Measurements from ENCODE around the gene DOCK2.

DNA sequence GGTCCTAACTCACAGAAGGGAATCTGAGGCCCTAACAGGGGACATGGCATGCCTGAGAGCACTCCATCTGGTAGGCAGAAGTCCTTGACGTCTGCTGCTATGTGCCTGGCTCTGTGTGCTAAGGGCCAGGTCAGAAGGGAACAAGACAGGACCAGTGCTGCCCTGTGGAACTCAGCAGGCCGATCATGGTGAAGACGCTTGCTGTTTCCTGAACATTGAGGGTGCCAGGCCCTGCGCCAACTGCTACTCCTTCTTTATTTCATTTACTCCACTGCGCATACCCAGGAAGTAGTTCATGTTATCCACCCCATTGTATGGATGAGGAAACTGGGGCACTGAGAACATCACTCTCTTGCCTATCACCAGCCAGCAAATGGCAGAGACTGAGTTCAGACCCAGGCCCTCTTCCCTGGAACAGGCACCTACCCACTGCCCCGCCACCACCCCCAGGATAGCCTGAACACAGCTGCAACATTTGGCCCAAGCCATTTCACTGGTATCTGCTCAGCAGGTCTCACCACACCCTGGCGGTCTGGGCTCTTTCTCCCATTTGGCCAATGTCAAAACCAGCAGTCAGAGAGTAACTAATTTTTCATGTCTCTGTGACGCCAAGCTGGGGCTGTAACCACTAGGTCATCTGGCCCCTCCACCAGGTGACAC is 443.8 kb downstream of the DOCK2 start:
- TF ChIP-seq, protein P1, sequence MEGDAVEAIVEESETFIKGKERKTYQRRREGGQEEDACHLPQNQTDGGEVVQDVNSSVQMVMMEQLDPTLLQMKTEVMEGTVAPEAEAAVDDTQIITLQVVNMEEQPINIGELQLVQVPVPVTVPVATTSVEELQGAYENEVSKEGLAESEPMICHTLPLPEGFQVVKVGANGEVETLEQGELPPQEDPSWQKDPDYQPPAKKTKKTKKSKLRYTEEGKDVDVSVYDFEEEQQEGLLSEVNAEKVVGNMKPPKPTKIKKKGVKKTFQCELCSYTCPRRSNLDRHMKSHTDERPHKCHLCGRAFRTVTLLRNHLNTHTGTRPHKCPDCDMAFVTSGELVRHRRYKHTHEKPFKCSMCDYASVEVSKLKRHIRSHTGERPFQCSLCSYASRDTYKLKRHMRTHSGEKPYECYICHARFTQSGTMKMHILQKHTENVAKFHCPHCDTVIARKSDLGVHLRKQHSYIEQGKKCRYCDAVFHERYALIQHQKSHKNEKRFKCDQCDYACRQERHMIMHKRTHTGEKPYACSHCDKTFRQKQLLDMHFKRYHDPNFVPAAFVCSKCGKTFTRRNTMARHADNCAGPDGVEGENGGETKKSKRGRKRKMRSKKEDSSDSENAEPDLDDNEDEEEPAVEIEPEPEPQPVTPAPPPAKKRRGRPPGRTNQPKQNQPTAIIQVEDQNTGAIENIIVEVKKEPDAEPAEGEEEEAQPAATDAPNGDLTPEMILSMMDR (IDR thresholded peaks at IDR 0.05; ENCODE audit: borderline replicate concordance, extremely low read depth, low read length, poor library complexity, severe bottlenecking) = no peak
- TF ChIP-seq EZH2 (IDR thresholded peaks at IDR 0.05; ENCODE audit: borderline replicate concordance, low read depth, low read length, severe bottlenecking) = no peak
